Activated naive CD8-positive, alpha-beta T cell treated with anti-CD3 and anti-CD28 coated beads, Interleukin-2, amount 50 U/mL, for 16 hours (primary cell): ENCODE data around the gene HMGCLL1.

ENCODE experiments used
- DNase-seq: peaks from one replicate; pipeline ENCODE4 v3.0.0-alpha.2; 2020; ENCODE audit warnings: low read depth, low spot score

HMGCLL1 gene

DNA sequence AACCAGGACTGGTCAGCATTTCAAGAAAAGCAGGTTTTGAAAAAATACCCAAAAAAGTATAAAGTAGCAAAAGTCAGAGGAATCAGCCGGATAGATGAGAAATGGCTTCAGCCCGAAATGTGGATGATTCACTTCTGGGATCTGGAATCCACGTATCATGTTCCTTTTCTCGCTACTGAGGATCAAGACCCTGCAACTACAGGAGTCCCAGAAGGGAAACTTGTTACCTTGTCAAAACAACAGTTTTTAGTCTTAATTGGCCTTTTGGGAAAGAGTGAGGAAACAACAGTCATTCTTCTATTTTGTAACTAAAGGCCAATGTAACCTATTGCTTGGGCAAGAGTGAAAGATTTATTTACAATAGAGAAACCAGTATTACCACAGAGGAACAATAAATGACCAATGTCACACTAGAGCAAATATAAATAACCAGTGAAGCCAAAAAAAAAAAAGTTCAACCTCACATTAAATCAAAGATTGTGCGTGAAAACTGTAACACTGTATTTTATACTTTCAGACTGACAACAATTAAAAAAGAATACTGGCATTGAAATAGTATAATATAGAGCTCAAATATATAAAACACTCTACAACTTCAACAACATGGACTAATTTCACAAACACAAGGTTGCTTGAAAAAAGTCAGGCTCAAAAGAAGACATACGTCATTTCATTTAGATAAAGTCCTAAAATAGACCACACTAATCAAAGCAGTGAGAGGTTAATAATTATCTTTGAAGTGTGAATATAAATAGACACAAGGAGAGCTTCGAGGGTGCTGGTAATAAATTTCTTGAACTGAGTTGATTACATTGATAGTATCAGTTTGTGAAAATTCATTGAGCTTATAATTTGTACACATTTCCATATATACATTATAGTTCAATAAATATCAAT lies 135.5 kb downstream of the HMGCLL1 start:
- DNase-seq, result no peak

DNA sequence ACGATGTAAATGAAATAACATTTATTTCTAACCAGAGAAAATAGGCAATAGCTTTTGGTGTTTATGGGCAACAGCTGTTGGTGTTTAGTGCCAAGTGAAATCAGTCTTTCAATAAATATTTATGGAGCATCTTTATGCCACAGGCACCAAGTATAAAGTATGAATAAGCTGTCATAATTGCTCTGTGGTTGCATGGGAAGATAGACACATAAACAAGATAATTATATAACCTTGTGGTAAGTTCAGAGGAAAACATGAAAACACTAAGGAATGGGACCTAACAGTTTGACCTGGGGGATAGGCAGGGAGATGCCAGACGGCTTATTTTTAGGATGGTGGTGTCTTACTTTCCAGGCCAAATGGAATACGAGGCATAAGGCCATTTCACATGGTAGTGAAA lies 140.8 kb downstream of the HMGCLL1 start:
- no peak for DNase-seq

DNA sequence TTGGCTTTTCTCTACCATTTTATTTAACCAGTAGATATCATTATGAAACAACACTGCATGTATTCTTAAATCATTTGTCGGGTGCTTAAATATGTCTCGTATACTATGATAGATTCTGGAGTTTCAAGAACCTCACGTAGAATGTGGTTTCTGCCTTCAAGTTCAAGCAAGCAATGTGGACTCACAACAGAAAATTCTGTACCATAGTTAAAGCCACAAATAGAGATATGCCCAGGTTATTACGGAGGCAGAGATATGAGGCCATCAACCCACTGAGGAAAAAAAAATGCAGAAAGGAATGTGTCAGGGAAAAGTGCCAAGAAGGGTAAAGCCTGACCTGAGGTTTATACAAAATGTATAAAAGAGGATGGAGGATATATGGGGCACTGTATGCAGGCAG lies 141.9 kb downstream of the HMGCLL1 start:
- no peak for DNase-seq

DNA sequence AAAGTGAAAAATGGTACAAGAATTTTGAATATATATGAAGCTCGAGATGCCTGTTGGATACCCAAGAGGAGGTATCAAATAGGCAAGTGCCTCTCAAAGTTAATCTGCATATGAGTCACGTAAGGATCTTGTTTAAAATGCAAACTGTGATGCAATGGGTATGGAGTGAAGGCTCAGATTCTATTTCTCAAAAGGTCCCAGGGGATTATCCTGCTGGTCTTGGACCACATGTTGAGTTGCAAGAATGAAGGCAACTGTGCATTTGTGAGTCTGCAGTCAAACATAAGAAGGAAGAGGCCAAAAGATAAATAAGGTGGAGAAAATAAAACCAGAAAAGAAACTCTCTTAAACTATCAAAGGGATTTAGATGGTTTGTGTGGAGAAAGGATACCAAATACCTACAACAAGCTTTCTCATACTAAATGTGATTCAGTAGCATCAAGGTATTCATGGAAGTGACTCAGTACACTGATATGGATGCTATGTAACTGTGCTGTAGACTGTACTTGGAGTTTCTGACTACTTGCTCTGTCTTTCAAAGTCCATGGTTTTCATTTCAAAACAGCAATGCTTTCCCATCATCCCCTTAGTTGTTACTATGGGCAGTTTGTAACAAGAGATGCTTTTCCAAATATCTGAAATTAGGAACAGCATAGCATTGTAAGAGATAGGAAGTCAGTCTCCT lies 145.4 kb downstream of the HMGCLL1 start:
- DNase-seq, result no peak

DNA sequence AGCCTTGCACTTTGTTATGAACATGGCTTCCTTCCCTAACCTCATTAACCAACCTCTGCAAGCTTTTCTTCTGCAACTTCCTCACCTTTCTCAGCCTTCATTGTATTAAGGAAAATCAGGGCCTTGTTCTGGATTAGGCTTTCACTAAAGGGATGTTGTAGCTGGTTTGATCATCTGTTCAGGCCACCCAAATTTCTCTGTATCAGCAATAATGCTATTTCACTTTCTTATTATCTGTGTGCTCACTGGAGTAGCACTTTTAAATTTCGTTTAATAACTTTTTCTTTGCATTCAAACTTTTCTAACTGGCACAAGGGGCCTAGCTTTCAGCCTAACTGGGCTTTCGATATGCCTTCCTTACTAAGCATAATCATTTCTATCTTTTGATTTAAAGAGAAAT lies 155.1 kb downstream of the HMGCLL1 start:
- no peak for DNase-seq

DNA sequence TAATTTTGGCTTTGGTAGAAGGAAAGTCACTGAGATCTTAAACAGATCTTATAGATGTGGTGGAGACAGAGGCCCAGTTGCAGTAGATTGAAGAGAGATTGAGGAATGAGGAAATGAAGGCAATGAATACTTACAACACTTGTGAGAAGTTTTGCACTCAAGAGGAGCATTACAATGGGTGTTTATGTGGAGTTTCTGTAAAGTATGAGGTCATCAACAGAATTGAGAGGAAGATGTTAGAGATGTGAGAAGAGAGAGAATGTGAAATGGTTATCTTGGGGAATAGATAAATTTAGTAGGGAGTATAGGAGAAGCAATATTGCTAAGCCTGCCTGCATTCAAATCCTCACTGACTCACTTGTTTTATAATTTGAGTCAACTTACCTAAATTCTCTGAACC lies 168.3 kb downstream of the HMGCLL1 start:
- no peak for DNase-seq

DNA sequence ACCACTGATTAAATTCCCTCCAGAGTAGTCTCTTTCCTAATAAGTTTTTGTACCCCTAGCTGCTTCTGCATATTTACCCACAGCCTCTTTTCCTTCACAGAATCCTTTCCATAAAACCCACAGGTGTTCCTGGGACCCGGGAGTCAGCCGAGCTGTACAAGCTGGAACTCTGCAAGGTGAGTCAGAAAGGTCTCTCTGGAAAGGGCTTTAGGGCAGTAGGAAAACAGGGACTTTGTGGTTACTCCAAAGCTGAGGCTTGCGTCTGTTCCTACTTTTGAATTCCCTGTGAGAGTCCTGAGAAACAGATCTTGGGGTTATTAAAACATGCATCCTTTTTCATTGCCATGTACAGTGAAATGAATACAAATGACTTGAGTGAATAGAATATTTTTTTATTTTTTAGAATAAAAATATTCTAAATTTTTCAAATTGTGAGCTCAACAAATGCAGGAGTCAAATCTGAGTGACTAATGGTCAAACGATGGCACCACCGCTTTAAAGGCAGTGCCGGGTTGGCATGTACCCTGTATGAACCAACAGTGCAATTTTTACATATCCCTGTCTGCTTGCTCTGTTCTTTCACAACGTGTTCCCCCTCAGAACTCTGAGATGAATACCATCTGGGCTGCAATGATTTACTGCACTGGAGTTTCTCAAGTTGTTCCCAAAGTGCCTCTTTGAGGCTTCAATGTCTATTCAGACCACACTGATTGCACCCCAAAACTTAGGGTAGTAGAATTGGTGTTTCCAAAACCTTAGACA lies 173.3 kb downstream of the HMGCLL1 start:
- DNase-seq, result no peak

DNA sequence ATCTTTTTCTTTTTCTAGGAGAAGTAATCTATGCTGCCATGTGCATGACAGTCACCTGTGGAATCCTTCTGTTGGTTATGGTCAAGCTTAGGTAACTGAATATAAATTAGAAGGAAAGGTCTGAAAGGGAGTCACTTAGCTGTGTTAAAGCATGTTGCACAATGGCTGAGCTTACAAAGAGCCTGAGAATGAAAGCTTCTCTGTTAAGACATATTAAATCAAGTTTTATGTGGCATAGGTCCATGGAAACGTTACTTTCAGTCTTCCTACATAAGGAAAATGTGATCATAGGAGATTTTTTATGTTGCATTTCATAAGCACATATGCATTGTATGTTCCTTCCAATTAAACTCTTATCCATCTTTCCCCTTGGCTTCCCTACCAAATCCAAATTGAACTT lies 179.6 kb downstream of the HMGCLL1 start:
- no peak for DNase-seq

DNA sequence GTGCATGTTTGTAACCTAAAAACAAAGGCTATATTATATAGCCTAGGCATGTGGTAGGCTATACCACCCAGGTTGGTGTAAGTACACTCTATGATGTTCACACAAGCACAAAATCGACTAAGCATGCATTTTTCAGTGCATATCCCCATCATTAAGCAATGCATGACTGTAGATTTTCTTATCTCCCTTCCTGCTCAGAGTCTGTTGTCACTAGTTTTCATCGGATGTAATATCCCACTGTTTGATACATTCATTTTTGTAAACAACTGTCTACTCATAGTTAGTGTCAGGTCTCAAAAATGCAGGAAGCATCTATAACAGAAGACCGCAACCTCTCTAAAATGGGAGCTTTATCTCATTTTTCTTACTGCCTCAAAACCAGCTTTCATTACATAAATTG lies 181.0 kb downstream of the HMGCLL1 start:
- DNase-seq, result no peak

DNA sequence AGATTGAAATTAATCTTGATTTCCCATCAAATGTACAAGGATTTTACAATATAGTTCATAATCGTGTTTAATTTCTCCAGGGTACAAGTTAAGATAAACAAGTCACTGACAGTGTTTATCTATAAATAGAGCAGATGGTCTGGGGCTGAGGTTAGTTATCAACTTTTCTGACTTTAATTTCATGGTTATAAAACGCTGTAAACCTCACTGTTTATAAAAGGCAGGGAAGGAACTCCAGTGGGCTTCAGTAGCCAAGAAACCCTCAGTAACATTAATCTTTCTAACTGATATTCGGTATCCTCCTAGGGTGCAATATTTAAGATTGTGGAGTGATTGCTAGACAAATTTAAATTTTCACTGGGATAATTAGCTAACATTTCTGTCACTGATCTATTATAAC lies 183.1 kb downstream of the HMGCLL1 start:
- no peak for DNase-seq

DNA sequence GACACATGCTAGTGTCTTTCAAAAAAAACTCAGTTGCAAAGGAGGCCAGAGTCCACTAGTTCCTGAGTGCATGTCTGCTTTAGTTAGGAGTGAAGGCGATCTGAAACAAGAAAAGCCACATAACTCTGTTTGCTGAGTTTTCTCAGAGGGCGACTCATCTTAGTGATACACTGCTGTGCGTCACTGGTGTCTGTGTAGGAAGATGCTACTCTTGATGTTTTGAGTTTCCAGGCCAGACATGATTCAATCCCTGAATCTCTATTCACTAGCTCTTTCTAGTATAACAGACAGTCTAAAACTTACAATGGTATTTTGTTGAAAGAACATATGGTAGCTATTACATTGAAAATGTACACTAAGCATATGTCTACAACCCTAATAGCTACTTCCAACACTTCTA lies 190.8 kb downstream of the HMGCLL1 start:
- no peak for DNase-seq
